DMS 273 treated with DMSO at 0.1 percent for 48 hours (cell line): Measurements from ENCODE around the gene MYO7B.
A peak's percentile ranks its signal among the peaks of the same experiment; 100 is the strongest.

Experiments used
- DNase-seq: peaks from one replicate; lab custom pipeline; 2025; lab: John Stamatoyannopoulos, UW

MYO7B gene

DNA sequence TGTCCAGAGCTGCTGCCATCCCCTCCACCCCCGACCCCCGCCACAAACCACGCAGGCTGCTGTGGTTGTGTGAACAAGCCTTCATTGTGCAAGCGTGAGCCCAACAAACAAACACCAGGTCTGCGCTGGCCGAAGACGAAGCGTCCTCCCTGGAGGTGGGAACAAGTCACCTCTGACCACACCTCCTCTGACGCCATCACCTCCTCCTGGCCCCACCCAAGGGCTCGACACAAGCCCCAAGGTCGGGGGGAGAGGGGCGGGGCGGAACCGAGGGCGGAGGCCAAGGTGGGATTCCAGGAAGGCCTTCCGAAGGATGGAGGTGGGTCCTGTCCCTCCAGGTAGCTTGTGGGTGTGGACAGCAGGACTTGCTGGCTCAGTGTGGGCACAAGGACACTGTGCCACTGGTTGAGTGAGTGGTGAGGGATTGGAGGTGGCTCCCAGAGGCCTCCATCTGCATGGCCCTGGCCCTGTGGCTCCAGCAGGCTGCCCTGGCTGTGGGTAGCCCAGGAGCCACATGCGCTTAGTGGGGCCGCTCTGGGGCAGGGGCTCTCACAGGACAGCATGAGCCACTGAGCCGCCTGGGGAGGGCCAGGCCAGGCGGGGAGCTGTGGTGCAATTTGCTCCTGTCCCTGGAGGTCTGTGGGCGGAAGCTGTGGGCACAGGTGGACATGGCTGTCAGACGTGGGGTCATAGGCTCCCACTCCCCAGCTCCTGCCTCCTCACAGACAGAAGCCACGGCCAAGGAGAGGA is 103.1 kb downstream of the MYO7B start:
- DNase-seq, result no peak

DNA sequence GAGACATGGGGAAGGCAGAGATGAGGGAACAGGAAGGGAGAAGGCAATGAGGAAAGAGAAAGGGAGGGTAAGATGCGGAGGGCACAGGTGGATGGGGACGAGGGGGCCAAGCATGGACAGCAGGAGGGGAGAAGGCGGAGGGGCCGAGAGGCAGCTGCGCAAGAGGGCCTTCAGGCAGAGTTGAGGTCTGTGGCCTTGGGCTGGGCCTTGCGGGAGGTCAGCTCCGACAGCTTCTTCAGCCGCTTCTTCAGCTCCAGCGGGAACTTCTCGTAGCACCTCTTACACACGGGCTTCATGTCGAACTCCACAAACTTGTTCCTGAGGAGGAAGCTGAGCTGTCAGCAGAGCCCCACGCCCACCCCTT is 103.6 kb downstream of the MYO7B start:
- DNase-seq, result no peak

DNA sequence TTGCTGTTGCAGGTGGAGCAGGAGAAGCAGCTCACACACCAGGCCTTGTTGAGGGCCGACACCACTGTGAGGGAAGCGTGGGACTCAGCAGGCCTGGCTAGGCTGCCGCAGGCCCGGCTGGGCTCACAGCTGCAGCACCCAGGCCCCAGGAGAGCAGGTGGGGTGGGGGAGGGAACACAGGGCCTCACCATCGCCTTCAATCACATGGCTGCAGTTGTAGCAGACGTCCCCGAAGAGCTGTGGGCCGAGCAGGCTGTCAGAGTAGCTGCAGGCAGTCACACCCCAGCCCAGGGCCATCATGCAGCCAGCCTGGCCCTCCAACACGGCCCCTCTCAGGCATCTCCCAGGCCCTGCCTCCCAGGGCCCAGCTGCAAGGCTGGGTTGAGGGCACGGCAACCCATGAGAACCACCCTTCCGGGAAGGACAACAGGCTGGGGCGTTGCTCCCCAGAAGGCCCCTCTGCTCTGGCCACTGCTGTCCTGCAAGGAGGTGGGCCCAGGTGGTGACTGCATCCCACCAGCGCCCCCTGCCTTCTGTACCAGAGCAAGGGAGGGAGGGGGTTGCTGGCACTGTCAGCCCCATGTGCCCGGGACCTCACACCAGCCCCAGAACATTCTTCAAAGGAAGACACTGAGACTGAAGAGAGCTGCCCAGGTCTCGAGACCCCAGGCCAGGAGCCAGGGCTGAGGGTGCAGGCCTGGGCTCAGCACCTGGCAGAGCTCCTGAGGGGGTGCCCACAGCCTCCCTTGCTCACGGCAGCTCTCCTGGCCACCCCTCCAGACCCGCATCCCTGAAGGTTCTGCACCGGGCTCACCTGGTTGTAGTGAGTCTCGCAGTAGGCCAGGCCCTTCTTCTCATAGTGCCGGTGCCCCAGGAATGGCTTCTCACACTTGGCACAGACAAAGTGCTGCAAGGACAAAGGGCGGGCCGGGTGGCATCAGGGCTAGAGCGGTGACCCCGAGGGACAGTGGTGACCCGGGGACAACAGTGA is 104.9 kb downstream of the MYO7B start:
- DNase-seq, result no peak

DNA sequence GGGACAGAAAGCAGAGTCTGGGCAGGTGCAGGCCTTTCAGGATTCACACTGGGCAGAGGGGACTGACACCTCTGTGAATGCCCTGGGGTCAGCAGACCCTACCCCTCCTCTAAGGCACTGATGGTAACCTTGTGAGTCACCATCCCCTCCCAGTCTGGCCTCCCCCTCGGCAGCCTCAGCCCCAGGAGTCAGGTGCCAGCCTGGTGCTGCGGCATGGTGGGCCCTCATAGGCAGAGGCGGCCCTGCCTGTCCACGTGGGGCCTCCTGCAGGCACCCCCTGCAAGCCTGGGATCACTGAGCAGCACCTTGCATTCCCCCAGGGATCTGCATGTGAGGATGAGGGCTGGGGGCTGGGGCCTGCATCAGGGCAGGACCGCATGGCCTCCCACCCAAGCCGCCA is 105.7 kb downstream of the MYO7B start:
- no peak for DNase-seq

DNA sequence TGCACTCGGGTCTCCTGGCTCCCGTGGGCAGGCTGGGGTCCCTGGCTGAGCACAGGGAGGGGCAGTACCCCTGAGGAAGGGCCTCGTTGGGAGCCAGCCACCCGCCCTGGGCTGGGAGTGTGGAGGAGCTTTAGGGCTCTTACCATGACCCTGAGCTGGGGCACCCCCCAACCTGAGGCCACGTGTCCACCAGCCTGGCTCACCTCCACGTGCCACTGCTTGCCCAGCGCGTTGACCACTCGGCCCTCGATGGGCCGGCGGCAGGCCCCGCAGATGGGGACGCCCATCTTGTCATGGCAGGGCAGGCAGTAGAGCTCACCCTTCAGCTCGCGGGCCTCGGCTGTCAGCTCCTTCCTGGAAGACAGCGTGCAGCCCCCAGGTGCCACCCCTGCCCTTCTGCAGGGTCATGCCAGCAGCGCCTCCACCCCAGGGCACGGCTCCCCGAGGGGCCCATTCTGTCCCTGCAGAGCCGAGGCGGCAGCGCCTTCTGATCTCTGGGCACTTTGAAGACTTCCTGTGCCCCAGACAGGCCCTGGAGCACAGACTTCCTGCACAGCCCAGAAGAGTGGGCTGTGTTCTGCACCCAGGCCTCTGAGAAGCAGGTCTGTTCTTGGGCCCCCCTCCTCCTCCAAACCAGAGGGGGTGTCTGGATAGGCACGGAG is 106.5 kb downstream of the MYO7B start:
- no peak for DNase-seq

DNA sequence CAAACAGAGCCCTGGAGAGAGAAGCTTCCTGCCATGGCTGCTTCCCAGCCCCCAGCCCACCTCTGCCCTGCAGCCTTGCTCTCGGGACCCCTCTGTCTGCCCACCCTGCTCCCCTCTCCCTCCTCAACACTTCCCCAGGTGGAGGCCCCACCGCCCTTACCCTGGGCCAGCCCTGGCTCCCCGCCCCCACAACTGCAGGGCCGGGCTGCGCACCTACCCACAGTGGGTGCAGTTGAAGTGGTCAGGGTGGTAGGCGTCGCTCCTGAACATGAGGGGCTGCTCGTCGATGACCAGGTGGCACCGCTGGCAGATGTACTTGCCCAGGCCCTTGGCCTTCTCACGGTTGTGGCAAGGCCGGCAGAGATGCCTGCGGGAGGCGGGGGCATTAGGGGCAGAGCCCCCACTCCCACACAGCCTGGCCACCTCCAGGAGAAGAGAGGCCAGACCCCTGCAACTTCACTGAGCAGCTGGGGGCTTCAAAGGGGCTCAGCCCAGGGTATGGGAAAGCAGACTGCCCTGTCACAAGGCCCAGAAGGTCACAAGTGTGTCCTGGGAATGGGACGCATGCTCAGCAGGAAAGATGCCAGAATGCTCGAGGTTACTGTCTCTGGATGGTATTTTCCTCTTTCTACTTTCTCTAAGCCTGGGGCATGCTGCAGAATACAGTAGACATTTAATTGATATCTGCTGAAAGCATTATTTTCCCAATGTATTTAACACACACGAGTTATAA is 107.4 kb downstream of the MYO7B start:
- no peak for DNase-seq

DNA sequence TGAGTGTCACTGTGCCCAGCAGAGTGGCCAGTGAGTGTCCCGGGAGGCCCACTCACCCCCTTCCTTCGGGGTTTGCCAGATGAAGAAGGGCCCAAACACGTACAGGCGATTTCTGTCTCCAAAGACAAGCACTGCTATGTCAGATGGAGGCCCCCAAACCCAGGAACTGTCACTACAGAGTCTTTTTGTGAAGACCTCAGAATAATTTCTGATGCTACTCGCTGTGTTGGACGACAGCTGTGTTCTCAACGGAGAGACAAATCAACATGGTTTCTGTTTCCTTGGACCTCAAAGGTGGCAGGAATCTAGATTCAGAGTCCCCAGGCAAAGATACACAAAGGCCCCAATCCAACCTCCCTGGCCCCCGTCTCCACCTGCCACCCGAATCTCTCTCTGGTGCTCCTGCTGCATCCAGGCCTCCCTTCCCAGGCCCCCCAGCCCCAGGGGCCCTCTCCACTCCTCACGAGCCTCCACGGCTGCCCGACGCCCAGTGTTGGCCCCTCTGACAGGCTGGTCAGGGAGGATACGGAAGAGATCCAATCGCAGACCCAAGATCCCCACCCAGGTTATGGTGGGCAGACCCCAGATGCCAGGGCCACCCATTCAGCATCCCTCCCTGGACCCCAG is 108.1 kb downstream of the MYO7B start:
- DNase-seq, result no peak

DNA sequence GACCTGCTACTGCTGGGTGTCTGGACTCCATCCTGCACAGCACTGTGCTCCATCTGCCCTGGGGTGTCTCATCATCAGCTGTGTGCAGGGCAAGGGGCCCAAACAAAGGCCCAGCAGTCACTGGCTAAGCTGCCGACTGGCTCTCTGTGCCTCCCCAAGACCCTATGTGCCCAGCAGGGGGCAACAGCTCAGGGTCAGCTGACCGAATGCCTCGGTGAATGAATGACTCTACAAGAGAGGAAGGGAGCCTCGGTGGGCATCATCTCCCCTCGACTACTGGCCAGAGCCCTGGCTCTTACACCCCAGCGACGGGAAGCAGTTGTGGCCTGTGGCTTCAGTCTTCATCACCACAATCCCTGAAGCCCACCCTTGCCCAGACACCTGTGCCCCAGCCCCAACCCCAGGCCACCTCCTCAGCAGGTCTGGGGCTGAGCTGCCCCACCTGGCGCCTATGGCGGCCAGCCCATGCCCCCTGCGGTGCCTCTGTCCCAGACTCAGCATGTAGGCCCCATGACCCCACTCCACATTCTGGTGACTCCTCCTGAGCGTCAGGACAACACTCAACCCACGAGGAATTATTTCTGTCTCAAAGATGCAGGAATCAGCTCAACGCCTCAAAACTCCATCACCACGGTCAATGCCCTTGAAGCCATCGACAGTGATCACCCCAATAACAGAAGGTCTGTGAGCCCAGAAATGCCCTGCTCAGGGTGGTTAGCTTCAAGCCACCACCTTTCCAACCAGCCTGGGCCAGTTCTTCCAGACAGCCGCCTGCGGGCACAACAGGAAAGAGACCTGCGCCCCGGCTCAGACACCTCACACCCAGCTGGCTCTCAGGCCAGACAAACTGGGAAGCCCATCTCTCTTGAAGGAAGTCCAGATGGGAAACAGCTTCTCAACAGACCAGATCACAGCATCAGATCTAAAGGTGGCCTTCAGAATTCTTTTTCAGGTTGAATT is 108.9 kb downstream of the MYO7B start:
- DNase-seq, result no peak

DNA sequence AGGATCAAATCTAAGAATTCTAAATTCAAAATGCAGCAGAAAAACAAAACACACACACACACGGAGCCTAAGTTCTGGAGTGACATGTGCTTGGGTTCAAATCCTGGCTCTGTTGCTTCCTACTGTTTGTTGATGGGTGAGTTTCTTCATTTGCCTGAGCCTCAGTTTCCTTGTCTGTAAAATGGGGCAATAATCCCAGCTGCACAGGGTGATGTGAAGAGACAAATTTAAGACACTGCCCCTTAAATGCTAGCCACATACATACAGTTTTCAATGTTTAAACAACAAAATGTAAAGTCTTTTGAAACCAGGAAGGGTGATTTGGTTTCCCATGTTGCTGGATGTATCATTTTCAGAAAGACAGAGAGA is 109.5 kb downstream of the MYO7B start:
- no peak for DNase-seq

DNA sequence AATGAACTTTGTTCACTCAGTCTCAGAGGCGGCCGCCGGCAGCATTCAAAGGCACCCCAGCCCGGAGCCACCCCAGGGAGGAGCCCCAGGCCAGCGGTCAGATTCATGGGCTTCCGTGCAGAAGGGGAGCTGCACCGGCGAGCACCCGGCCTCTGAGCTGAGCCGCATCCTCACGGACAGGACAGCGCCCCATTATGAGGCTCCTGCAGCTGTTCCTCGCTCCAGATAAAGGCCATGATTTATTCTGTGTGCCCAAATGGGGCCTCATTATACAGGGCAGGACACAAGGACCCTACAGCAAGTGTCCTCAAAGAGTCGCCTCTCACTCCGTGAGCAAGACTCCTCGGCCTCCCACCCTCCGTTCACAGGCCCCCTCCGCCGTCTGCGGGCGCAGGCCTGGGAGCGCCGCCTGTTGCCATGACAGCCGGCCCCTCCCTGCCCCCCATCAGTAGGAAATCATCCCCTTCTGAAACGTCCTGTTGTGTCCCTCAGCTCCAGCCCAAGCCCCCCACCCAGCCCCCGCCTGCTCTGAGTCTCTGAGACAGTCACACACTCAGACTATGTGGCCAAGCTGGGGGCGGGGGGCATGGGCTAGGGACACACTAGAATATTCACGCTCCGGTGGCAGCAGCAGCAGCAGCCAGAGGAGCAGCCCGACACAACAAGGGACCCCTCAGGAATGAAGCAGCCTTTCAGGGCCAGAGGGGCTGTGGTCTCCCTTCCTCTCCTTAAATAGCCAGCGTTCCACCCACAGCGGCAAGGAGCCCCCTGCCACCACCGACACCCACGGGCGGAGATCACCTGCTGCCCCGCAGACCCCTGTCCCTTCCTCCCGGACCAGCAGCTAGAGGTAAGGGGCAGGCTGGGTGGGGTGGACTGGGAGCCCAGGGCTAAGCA is 110.2 kb downstream of the MYO7B start, which contains the start of gene GPR17:
Gene GPR17, plus strand, starts transcription at position 759 of the 897 bp plus-strand sequence. CDS start 4,583 bp downstream, outside the sequence.
- DNase-seq, result no peak

DNA sequence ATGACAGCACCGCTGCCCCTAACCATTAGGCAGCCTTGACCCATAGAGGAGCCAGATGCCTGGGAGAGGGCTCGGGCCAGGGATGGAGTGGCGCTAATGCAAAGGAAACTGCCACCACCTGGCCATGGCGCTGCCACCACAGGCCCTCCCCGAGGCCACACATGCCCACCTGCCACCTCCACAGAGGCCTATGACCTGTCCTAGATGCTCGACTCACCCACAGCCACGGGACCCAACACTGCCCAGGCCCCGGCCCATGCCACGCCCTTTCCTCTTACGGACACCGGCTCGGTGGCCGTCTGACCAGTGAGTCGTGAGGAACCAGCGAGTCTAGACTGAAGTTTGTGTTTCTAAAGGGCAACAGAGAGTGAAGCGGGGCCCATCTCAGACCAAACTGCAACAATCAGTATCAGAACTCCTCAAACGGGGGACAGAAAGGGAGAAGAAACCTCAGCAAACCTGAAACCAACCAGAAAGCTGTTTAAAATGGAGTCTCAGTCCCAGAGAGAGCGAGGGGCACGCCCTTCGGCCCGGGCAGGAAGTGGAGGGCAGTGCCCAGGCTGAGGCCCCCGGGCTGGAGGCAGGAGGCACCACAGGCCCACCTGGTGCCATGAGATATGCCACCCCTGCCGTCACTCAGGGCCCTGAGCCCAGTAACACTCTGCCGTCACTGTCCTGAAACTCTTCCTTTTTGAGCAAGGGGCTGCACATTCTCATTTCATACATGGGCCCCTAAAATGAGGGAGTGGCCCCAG is 111.2 kb downstream of the MYO7B start:
- DNase-seq, result no peak

DNA sequence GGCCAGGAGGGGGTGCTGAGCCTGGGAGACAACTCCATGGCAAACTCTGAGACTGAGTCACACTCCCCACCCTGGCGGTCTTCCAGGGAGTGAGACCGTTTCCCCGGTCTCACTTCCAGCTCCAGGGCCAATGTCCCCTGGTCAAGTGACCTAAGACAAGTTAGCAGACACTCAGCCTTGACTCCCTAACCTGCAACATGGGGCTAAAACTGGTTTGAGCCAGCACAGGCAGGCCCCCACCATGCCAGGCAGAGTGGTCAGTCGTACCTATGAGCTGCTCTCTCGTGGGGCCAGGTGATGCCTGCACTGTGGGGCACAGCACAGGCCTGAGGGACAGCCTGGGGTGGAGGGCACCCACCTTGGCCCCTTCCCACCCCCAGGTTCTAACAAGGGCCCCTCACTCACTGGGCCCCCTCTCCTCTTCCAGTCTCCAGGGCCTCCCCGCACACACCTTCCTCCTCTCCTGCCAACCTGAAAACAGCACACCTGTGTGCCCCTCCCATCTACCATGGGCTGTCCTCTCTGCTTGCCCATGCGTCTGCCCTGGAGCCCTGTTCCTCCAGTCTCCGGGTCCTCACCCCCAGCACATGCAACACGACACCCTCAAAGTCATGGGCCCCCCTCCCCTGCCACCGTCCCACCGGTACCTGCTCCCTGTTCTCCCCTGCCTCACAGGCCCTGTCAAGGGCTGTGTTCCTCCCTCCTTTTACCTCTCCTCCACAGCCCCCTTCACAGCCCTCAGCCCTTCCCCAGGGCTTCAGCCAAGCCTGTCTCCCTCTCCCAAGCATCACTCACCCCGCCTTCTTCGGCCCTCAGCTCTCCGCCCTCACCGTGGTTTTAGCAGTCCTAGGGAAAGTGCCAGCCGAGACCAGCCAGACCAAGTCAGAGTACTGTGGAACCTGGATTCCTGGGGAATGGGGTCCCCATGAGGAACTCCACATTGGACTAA is 112.0 kb downstream of the MYO7B start:
- DNase-seq, result no peak

DNA sequence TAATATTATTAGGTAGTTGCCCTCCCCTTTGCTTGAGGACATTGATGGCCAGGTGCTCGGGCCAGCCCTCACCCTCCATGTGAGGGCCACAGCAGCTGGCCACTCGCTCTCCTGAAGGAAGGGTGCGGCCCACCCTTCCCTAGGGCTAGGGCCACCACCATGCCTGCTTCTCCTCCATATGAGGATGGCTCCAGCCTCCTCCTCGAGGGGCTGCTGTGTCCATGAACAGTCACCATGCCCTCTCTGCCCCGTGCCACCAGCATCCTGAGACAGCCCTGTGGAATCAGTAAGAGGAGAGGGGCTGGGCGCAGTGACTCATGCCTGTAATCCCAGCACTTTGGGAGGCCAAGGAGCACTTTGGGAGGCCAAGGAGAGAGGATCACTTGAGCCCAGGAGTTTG is 112.8 kb downstream of the MYO7B start:
- DNase-seq, result no peak

DNA sequence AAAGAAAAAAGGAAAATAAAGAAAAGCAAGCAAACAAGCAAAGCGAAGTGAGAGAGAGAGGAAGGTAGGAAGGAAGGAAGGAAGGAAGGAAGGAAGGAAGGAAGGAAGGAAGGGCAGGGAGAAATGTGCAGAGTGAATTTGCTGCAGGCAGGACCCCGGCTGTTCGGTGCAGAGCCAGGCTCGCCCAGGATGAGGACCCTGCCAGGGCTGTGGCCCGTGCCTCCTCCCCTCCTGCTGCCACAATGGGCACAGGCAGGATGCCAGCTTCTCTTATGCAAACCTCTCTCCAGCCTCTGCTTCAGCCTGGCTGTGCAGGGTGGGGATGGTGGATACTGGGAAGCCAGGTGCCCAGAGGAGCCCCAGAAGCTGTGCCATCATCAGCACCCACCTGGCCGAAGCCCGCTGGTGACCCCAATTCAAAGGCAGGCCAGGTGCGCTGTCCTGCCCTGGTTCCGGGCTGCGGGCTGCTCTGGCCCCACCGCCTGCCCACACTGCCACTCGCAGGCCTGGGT is 113.7 kb downstream of the MYO7B start:
- DNase-seq, result no peak

DNA sequence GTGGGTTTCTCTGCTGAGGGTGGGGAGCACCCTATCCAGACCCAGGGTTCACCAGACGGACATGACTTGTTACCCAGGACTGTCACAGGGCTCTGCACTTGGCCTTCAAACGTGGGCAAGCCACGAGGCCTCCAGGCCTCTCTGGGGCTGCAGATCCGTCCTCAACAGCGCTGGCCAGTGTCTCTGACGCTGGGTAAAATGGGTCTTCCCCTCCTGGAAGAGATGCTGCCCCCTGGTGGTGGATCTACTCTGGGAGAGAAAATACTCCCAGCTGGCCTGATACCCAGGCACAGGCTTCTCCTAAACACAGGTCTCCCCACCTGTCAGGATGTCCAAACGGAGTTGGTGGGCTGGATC is 114.2 kb downstream of the MYO7B start:
- peak; percentile 8 for DNase-seq

DNA sequence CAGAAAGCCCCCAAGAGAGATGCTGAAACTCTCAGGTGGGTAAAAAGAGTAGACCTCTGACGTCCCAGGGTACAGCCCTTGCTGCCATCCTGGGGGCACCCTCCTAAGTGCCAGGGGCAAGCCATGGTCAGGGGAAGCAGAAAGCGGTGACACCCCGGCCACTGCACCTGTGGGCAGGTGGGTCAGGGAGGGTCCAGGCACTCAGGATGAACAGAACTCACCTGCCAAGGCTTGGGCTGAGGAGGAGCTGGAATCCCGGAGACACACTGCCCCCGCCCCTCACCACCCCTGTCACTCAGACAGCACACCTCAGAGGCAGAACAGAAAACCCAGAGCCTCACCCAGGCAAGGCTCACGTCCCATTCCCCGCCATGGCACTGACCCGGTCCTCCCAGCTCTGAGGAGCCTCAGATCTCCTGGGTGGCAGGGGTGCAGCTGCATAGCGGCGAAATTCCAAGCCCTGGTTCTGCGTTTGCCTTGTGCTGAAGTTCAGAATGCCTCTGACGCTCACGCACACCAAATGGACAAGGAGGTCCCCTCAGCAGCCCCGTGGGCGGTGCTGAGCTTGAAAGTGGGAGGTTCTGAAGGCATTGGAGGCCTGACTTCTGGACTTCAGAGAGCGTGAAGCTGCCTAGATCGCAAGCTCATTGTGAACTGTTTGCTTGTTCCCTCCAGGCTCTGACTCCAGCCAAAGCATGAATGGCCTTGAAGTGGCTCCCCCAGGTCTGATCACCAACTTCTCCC is 114.7 kb downstream of the MYO7B start:
- no peak for DNase-seq
